IPS-18a (cell line): ENCODE results near the gene TEX19.

Source experiments
- H3K27ac ChIP-seq: one replicate; pipeline ENCODE4 v1.5.1; 2013; ENCODE audit warnings: low read length
- H3K27me3 ChIP-seq: one replicate; pipeline ENCODE4 v1.6.1; 2013; ENCODE audit warnings: mild to moderate bottlenecking, low read length; ENCODE audit not compliant: control insufficient read depth, insufficient read depth
- H3K36me3 ChIP-seq: one replicate; pipeline ENCODE4 v1.6.1; 2013; ENCODE audit warnings: low read depth, low read length; ENCODE audit not compliant: control insufficient read depth
- H3K4me1 ChIP-seq: one replicate; pipeline ENCODE4 v1.6.1; 2013; ENCODE audit warnings: low read depth, low read length; ENCODE audit not compliant: control insufficient read depth
- H3K4me3 ChIP-seq: one replicate; pipeline ENCODE4 v1.5.1; 2013; ENCODE audit warnings: low read length
- H3K9ac ChIP-seq: one replicate; pipeline ENCODE4 v1.6.1; 2013; ENCODE audit warnings: mild to moderate bottlenecking, low read length, moderate library complexity
- H3K9me3 ChIP-seq: one replicate; pipeline ENCODE4 v1.6.1; 2013; ENCODE audit warnings: low read depth, low read length; ENCODE audit not compliant: control insufficient read depth

TEX19 gene

GRCh38 chr17:82324566-82325285 lies 34.3 kb upstream of the TEX19 start:
- H3K27ac ChIP-seq = no peak overlapping the region
- no peak overlapping the region for H3K9ac ChIP-seq
- H3K36me3 ChIP-seq = no peaks in the 10 kb centered on the region
- no peak overlapping the region for H3K4me3 ChIP-seq
- no peaks in the 10 kb centered on the region for H3K27me3 ChIP-seq
- peaks cover 10% of the 10 kb centered on the region for H3K4me1 ChIP-seq
- no peaks in the 10 kb centered on the region for H3K9me3 ChIP-seq

GRCh38 chr17:82325286-82326180 lies 33.5 kb upstream of the TEX19 start:
- Histone ChIP-seq H3K4me1 (peaks cover 10% of the 10 kb centered on the region), H3K9me3 (no peaks in the 10 kb centered on the region), H3K27ac (no peak overlapping the region), H3K4me3 (no peak overlapping the region), H3K27me3 (peaks cover 5% of the 10 kb centered on the region), H3K36me3 (no peaks in the 10 kb centered on the region), H3K9ac (no peak overlapping the region)

- Histone ChIP-seq H3K4me1 (peaks cover 10% of the 10 kb centered on the region), H3K9ac (no peak overlapping the region), H3K27me3 (peaks cover 23% of the 10 kb centered on the region), H3K4me3 (no peak overlapping the region), H3K9me3 (no peaks in the 10 kb centered on the region), H3K36me3 (no peaks in the 10 kb centered on the region), H3K27ac (no peak overlapping the region)
These were observed 31.8 kb upstream of the TEX19 start for GRCh38 chr17:82327289-82327688.

- Histone ChIP-seq H3K27me3 (peaks cover 28% of the 10 kb centered on the region), H3K9ac (no peak overlapping the region), H3K27ac (no peak overlapping the region), H3K36me3 (no peaks in the 10 kb centered on the region), H3K4me3 (no peak overlapping the region), H3K9me3 (no peaks in the 10 kb centered on the region), H3K4me1 (peaks cover 11% of the 10 kb centered on the region)
These were observed 31.3 kb upstream of the TEX19 start for GRCh38 chr17:82327757-82328140.

GRCh38 chr17:82328141-82328993 lies 30.7 kb upstream of the TEX19 start:
- Histone ChIP-seq H3K4me1 (peaks cover 15% of the 10 kb centered on the region), H3K9ac (no peak overlapping the region), H3K36me3 (no peaks in the 10 kb centered on the region), H3K27me3 (peaks cover 34% of the 10 kb centered on the region), H3K4me3 (no peak overlapping the region), H3K9me3 (no peaks in the 10 kb centered on the region), H3K27ac (no peak overlapping the region)

- H3K4me1 ChIP-seq = peaks cover 15% of the 10 kb centered on the region
- H3K9ac ChIP-seq = no peak overlapping the region
- no peaks in the 10 kb centered on the region for H3K36me3 ChIP-seq
- H3K9me3 ChIP-seq = no peaks in the 10 kb centered on the region
- H3K27ac ChIP-seq = no peak overlapping the region
- H3K4me3 ChIP-seq = no peak overlapping the region
- peaks cover 41% of the 10 kb centered on the region for H3K27me3 ChIP-seq
These were observed 30.0 kb upstream of the TEX19 start for GRCh38 chr17:82328994-82329507.

GRCh38 chr17:82329683-82330321 lies 29.2 kb upstream of the TEX19 start:
- H3K4me1 ChIP-seq = peaks cover 15% of the 10 kb centered on the region
- H3K9me3 ChIP-seq = no peaks in the 10 kb centered on the region
- H3K27me3 ChIP-seq = peaks cover 48% of the 10 kb centered on the region
- H3K27ac ChIP-seq = no peak overlapping the region
- no peak overlapping the region for H3K4me3 ChIP-seq
- no peak overlapping the region for H3K9ac ChIP-seq
- no peaks in the 10 kb centered on the region for H3K36me3 ChIP-seq

- Histone ChIP-seq H3K9me3 (no peaks in the 10 kb centered on the region), H3K27me3 (peaks cover 56% of the 10 kb centered on the region), H3K9ac (no peak overlapping the region), H3K36me3 (no peaks in the 10 kb centered on the region), H3K4me1 (peaks cover 15% of the 10 kb centered on the region), H3K4me3 (no peak overlapping the region), H3K27ac (no peak overlapping the region)
These were observed 28.5 kb upstream of the TEX19 start for GRCh38 chr17:82330322-82331239.

- Histone ChIP-seq H3K4me1 (peaks cover 15% of the 10 kb centered on the region), H3K36me3 (no peaks in the 10 kb centered on the region), H3K9me3 (no peaks in the 10 kb centered on the region), H3K4me3 (no peak overlapping the region), H3K27me3 (peaks cover 64% of the 10 kb centered on the region), H3K27ac (no peak overlapping the region), H3K9ac (no peak overlapping the region)
These were observed 27.6 kb upstream of the TEX19 start for GRCh38 chr17:82331345-82331939.
